Embryonic facial prominence (tissue), 1 donor: ENCODE measurements around the gene KL.

Experiments
- DNase-seq: peaks from one replicate; pipeline ENCODE4 v3.0.0-alpha.2; 2016; ENCODE audit errors: extremely low spot score

The KL gene

GRCh38 chr13:33016414-33017322 lies at the start of gene KL:
Gene KL, plus strand, starts transcription at chr13:33016423. Its CDS starts 18 bp downstream, at chr13:33016441.
- DNase-seq = no peak

GRCh38 chr13:32967584-32968182 lies 48.5 kb upstream of the KL start:
- no peak for DNase-seq

GRCh38 chr13:32968316-32968715 lies 47.9 kb upstream of the KL start:
- no peak for DNase-seq

GRCh38 chr13:32968793-32969192 lies 47.4 kb upstream of the KL start:
- DNase-seq = no peak

- DNase-seq = no peak
Measured at GRCh38 chr13:32969516-32969941, 46.7 kb upstream of the KL start.

- no peak for DNase-seq
Measured at GRCh38 chr13:32976056-32976805, 40.0 kb upstream of the KL start.

- no peak for DNase-seq
Measured at GRCh38 chr13:32976912-32977311, 39.3 kb upstream of the KL start.

GRCh38 chr13:32977321-32977720 lies 38.9 kb upstream of the KL start:
- DNase-seq = no peak

GRCh38 chr13:32978278-32978677 lies 37.9 kb upstream of the KL start:
- no peak for DNase-seq

GRCh38 chr13:32983058-32983457 lies 33.2 kb upstream of the KL start:
- no peak for DNase-seq

- no peak for DNase-seq
Measured at GRCh38 chr13:32984857-32985626, 31.2 kb upstream of the KL start.

- DNase-seq = no peak
Measured at GRCh38 chr13:32986552-32986951, 29.7 kb upstream of the KL start.

- DNase-seq = no peak
Measured at GRCh38 chr13:32987462-32987861, 28.8 kb upstream of the KL start.

GRCh38 chr13:32988608-32989289 lies 27.5 kb upstream of the KL start:
- DNase-seq = no peak

GRCh38 chr13:32989290-32989667 lies 26.9 kb upstream of the KL start:
- DNase-seq = no peak

- DNase-seq = no peak
Measured at GRCh38 chr13:32989942-32990341, 26.3 kb upstream of the KL start.

GRCh38 chr13:32993145-32993544 lies 23.1 kb upstream of the KL start:
- DNase-seq = no peak

GRCh38 chr13:32997399-32997798 lies 18.8 kb upstream of the KL start:
- DNase-seq = no peak

GRCh38 chr13:32998966-32999365 lies 17.3 kb upstream of the KL start:
- no peak for DNase-seq

GRCh38 chr13:33000365-33000764 lies 15.9 kb upstream of the KL start:
- no peak for DNase-seq

- no peak for DNase-seq
Measured at GRCh38 chr13:33003458-33004019, 12.7 kb upstream of the KL start.
